Endothelial cell of umbilical vein (primary cell): Measurements from ENCODE around the gene CBLC. TPM values are rescaled to one million over a fixed set of nuclear protein-coding genes. Genes with fewer than 3 reads are reported as not detected.

Experiments
- BruUV-seq: library from RNA; stranded (reverse); fragments of 400-500 nt; replicated peaks from 2 replicates; lab custom pipeline; 2021; lab: Mats Ljungman, UMichigan
- CTCF ChIA-PET: fragments of 300-600, 350-600 bp; sonication (Branson Sonifier 250); formaldehyde crosslinking; loops from one replicate; lab custom pipeline; 2021; ENCODE audit warnings: antibody characterized with exemption, inconsistent platforms; lab: Charles Lee
- POLR2A ChIA-PET: fragments of 300-600, 350-600 bp; sonication (Branson Sonifier 250); formaldehyde crosslinking; loops from one replicate; lab custom pipeline; 2021; ENCODE audit warnings: antibody characterized with exemption, inconsistent platforms; lab: Charles Lee
- DNase-seq: peaks from one replicate; pipeline ENCODE4 v3.0.0-alpha.2; 2011; ENCODE audit warnings: low read depth, low spot score
- FAIRE-seq: peaks from 2 replicates; lab custom pipeline; 2011; peaks lifted over from hg19 to GRCh38; lab: Jason Lieb, UNC
- H2AFZ ChIP-seq: 2 replicates; pipeline ENCODE4 v1.6.0; 2012; ENCODE audit warnings: low read depth, low read length, control low read depth, inconsistent platforms
- H3K27ac ChIP-seq: 2 replicates; pipeline ENCODE4 v1.5.1; 2011; ENCODE audit warnings: low read depth, mild to moderate bottlenecking, control low read depth, low read length, moderate library complexity; ENCODE audit not compliant: insufficient read depth
- H3K27me3 ChIP-seq, 2 experiments: 2 replicates each; pipeline versions ENCODE4 v1.6.0 to v1.6.1; 2011; ENCODE audit warnings: low read length in 2 of 2, mixed read lengths in 1 of 2; ENCODE audit not compliant: control insufficient read depth in 2 of 2, insufficient read depth in 2 of 2
- H3K36me3 ChIP-seq, 2 experiments: 2 replicates in 1 of 2; 3 replicates in 1 of 2; pipeline ENCODE4 v1.5.1; 2011; ENCODE audit warnings: low read length in 2 of 2, mild to moderate bottlenecking in 1 of 2, moderate library complexity in 1 of 2; ENCODE audit not compliant: control insufficient read depth in 2 of 2, insufficient read depth in 2 of 2; ENCODE audit errors: extremely low read depth in 1 of 2
- H3K4me1 ChIP-seq: 3 replicates; pipeline ENCODE4 v1.5.1; 2011; ENCODE audit warnings: mild to moderate bottlenecking, low read length; ENCODE audit not compliant: control insufficient read depth, insufficient read depth; ENCODE audit errors: extremely low read depth
- H3K4me2 ChIP-seq: 2 replicates; pipeline ENCODE4 v1.6.1; 2011; ENCODE audit warnings: low read length, control low read depth, mixed read lengths; ENCODE audit not compliant: insufficient read depth
- H3K4me3 ChIP-seq, 3 experiments: fragments of 200-600 bp in 1 of 3; sonication (generic), shearing (Covaris generic) in 1 of 3; replicated peaks in 1 of 3; 2 replicates each; pipeline ENCODE4 v1.5.1; 2011 to 2016; ENCODE audit warnings: control low read depth in 3 of 3, low read length in 3 of 3, mild to moderate bottlenecking in 2 of 3, inconsistent platforms in 1 of 3, low read depth in 1 of 3, moderate library complexity in 1 of 3; ENCODE audit not compliant: insufficient read depth in 1 of 3
- H3K79me2 ChIP-seq: 2 replicates; pipeline ENCODE4 v1.6.0; 2012; ENCODE audit warnings: low read length, inconsistent platforms; ENCODE audit not compliant: control insufficient read depth, insufficient read depth
- H3K9ac ChIP-seq: replicated peaks from 2 replicates; pipeline ENCODE3; 2011; ENCODE audit warnings: low read length, control low read depth; ENCODE audit not compliant: insufficient read depth; ENCODE audit errors: extremely low read depth
- H3K9me1 ChIP-seq: replicated peaks from 3 replicates; pipeline ENCODE4 v1.6.0; 2011; ENCODE audit warnings: mild to moderate bottlenecking, low read length; ENCODE audit not compliant: control insufficient read depth, insufficient read depth; ENCODE audit errors: extremely low read depth
- H3K9me3 ChIP-seq: replicated peaks from 2 replicates; pipeline ENCODE4 v1.5.1; 2012; ENCODE audit warnings: low read length, inconsistent platforms; ENCODE audit not compliant: control insufficient read depth, insufficient read depth
- H4K20me1 ChIP-seq: replicated peaks from 2 replicates; pipeline ENCODE3; 2011; ENCODE audit warnings: mild to moderate bottlenecking, low read length; ENCODE audit not compliant: control insufficient read depth, insufficient read depth; ENCODE audit errors: extremely low read depth
- CTCF ChIP-seq, 2 donors: IDR thresholded peaks; 1 replicate in 1 of 2; 2 replicates in 1 of 2; pipeline ENCODE4 v1.5.1; 2011; ENCODE audit warnings: low read length in 2 of 2, mild to moderate bottlenecking in 2 of 2, moderate library complexity in 2 of 2, control low read depth in 1 of 2, inconsistent platforms in 1 of 2, low read depth in 1 of 2; ENCODE audit not compliant: insufficient read depth in 1 of 2; ENCODE audit errors: extremely low read depth in 1 of 2
- EZH2 ChIP-seq: IDR thresholded peaks from 2 replicates; pipeline ENCODE4 v1.6.1; 2012; ENCODE audit warnings: borderline replicate concordance, low read depth, mild to moderate bottlenecking, moderate library complexity, low read length, inconsistent platforms; ENCODE audit not compliant: severe bottlenecking
- FOS ChIP-seq: IDR thresholded peaks from 2 replicates; pipeline ENCODE4 v1.6.1; 2011; ENCODE audit warnings: mild to moderate bottlenecking, low read length, moderate library complexity, borderline replicate concordance; ENCODE audit not compliant: insufficient read depth
- GATA2 ChIP-seq: IDR thresholded peaks from 2 replicates; pipeline ENCODE4 v1.7.0; 2011; ENCODE audit warnings: low read depth, mild to moderate bottlenecking, moderate library complexity, mixed read lengths, low read length; ENCODE audit not compliant: insufficient read length, insufficient read depth
- JUN ChIP-seq: IDR thresholded peaks from 2 replicates; pipeline ENCODE4 v1.6.1; 2011; ENCODE audit warnings: borderline replicate concordance, low read depth; ENCODE audit not compliant: insufficient read length, insufficient read depth
- MAX ChIP-seq: IDR thresholded peaks from 2 replicates; pipeline ENCODE4 v1.6.1; 2011; ENCODE audit not compliant: insufficient read depth, insufficient read length
- MYC ChIP-seq: IDR thresholded peaks from one replicate; pipeline ENCODE4 v1.6.1; 2011; ENCODE audit warnings: mild to moderate bottlenecking, low read depth, low read length
- POLR2A ChIP-seq: IDR thresholded peaks from 2 replicates; pipeline ENCODE4 v1.6.1; 2012; ENCODE audit warnings: low read depth, mild to moderate bottlenecking, control low read depth, low read length
- POLR2AphosphoS5 ChIP-seq: IDR thresholded peaks from 2 replicates; pipeline ENCODE4 v1.6.1; 2012; ENCODE audit warnings: low read depth, mild to moderate bottlenecking, control low read depth, low read length, moderate library complexity; ENCODE audit not compliant: insufficient read depth
- dilution Hi-C: fragments of 300-500 bp; cut with MboI; formaldehyde crosslinking; loops from one replicate; pipeline ENCODE4 v1.15.0; 2019; ENCODE audit warnings: low sequenced_read_pairs; ENCODE audit not compliant: extremely low pct_ligation_motif_present
- intact Hi-C: fragments of 100-400 bp; cut with micrococcal nuclease; formaldehyde crosslinking; loops from one replicate; pipeline ENCODE4 v1.10.0; 2022
- polyA plus RNA-seq, 4 experiments: library from polyadenylated mRNA; depleted of rRNA in 3 of 4; stranded (reverse) in 3 of 4; unstranded in 1 of 4; fragments of >200 nt; gene quantifications; 2 replicates each; pipeline versions ENCODE4 v1.2.1 to v1.2.3, GENCODE V29; 2011 to 2012; ENCODE audit warnings: missing spikeins in 1 of 4
- total RNA-seq: library from RNA; stranded (reverse); gene quantifications from 2 replicates; pipeline ENCODE4 v1.2.3, GENCODE V29; 2021

Gene CBLC
- total and polyA plus RNA-seq, 2 donors (not counting 3 experiments of a cell fraction or from before 2014, with no cell fraction given) = 0.04 TPM; not detected in 1

GRCh38 chr19:44754750-44755080 is 23.0 kb upstream of the CBLC start:
- H3K79me2 ChIP-seq = peaks cover 18% of the 10 kb centered on the region
- H3K4me3 ChIP-seq = no peak overlapping the region
- peak overlapping the region; percentile 86 for H3K27ac ChIP-seq
- TF ChIP-seq FOS (no peak), MYC (no peak), POLR2AphosphoS5 (no peak), JUN (no peak), MAX (no peak), POLR2A (no peak), EZH2 (no peak), GATA2 (no peak), CTCF (IDR thresholded peaks at IDR 0.05; ENCODE audit: extremely low read depth in 1 of 2, insufficient read depth in 1 of 2, low read depth in 1 of 2, low read length in 2 of 2) (no peak)
- H3K27me3 ChIP-seq = no peaks in the 10 kb centered on the region
- dilution Hi-C loops = no loop called here
- ChIA-PET CTCF (interaction anchor here (1.1 to 4.9 kb wide), 5 partner anchors 12 to 65 kb away, joined by 3 to 71 read pairs (median 10); no protein-coding TSS in a partner anchor), POLR2A (no interaction called here)
- no peak for FAIRE-seq
- intact Hi-C loops = loop anchor here (5.0 kb wide), 1 partner anchor 67 kb away; no protein-coding TSS in a partner anchor
- peaks cover 0 to 18% of the 10 kb centered on the region in 2 experiments for H3K36me3 ChIP-seq
- H3K9ac ChIP-seq = peak overlapping the region; percentile 19
- DNase-seq = no peak
- no peak overlapping the region for H3K4me2 ChIP-seq
- H3K9me3 ChIP-seq = no peaks in the 10 kb centered on the region
- H3K4me1 ChIP-seq = peaks cover 40% of the 10 kb centered on the region
- H3K9me1 ChIP-seq = no peaks in the 10 kb centered on the region
- no TSS peak for BruUV-seq
- no peaks in the 10 kb centered on the region for H4K20me1 ChIP-seq
- no peak overlapping the region for H2AFZ ChIP-seq
